GM18517 (cell line): ENCODE data around the gene SEPTIN12.

Source experiments
- ATAC-seq: cut with Tn5 transposase; IDR thresholded peaks from one replicate; pipeline ENCODE4 v1.9.1; 2021; ENCODE audit warnings: mild to moderate bottlenecking, moderate library complexity; ENCODE audit not compliant: unreplicated experiment

SEPTIN12 gene

GRCh38 chr16:4734063-4734729 is 53.9 kb downstream of the SEPTIN12 start, which contains the start of the genes ANKS3 and DNAAF8:
ANKS3 (minus strand) TSS chr16:4734271; CDS start chr16:4730149, 4,122 bp downstream.
DNAAF8 (plus strand) TSS chr16:4734537; CDS start chr16:4736515, 1,978 bp downstream.
- ATAC-seq: peak; percentile 69

GRCh38 chr16:4733747-4734062 is 54.4 kb downstream of the SEPTIN12 start:
- ATAC-seq: peak; percentile 13

- ATAC-seq: no peak
Observed at GRCh38 chr16:4733211-4733742, 54.9 kb downstream of the SEPTIN12 start.

- no peak for ATAC-seq
Observed at GRCh38 chr16:4729876-4730275, 58.3 kb downstream of the SEPTIN12 start.

- no peak for ATAC-seq
Observed at GRCh38 chr16:4728676-4729075, 59.5 kb downstream of the SEPTIN12 start.
